Mesodermal cell (in vitro differentiated cells): Measurements from ENCODE around the gene KLHL9.

ENCODE experiments used
- H3K27ac ChIP-seq: 2 replicates; pipeline ENCODE4 v1.7.0; 2013; ENCODE audit warnings: mild to moderate bottlenecking, low read depth, low read length, moderate library complexity; ENCODE audit not compliant: severe bottlenecking
- H3K36me3 ChIP-seq: 2 replicates; pipeline ENCODE4 v1.7.1; 2013; ENCODE audit warnings: mild to moderate bottlenecking, low read length, moderate library complexity; ENCODE audit not compliant: control insufficient read depth, insufficient read depth
- H3K4me1 ChIP-seq: one replicate; pipeline ENCODE4 v1.7.1; 2013; ENCODE audit warnings: mild to moderate bottlenecking, low read length; ENCODE audit not compliant: insufficient read depth, control insufficient read depth, poor library complexity, severe bottlenecking
- H3K4me3 ChIP-seq: 2 replicates; pipeline ENCODE4 v1.7.0; 2013; ENCODE audit warnings: low read length, control low read depth, mild to moderate bottlenecking; ENCODE audit not compliant: insufficient read depth, poor library complexity, severe bottlenecking; ENCODE audit errors: extremely low read depth
- H3K9me3 ChIP-seq: 2 replicates; pipeline ENCODE4 v1.7.1; 2013; ENCODE audit warnings: mild to moderate bottlenecking, low read length, moderate library complexity; ENCODE audit not compliant: control insufficient read depth
- WGBS, 2 experiments: methylation state at CpG; one replicate each; pipeline ENCODE4 v1.1.5; 2013; ENCODE audit warnings: missing lambda C conversion rate in 2 of 2; ENCODE audit not compliant: insufficient coverage in 2 of 2; 5-methylcytosine and 5-hydroxymethylcytosine counted together

Gene KLHL9

DNA sequence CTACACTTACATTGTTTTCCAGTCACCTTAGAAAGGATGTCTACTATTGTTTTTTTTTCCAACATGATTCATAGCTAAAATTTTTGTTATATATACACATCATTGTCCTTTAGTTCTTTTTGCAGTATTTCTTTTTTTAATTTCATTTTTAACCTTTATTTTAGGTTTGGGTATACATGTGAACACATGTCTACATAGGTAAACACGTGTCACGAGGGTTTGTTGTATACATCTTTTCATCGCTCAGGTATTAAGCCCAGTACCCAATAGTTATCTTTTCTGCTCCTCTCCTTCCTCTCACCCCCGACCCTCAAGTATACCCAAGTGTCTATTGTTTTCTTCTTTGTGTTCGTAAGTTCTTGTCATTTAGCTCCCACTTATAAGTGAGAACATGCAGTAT is 49.1 kb downstream of the KLHL9 start:
- Histone ChIP-seq H3K4me1 (no peaks in the 10 kb centered on the region), H3K4me3 (no peak overlapping the region), H3K36me3 (no peaks in the 10 kb centered on the region), H3K9me3 (no peaks in the 10 kb centered on the region), H3K27ac (no peak overlapping the region)
- 82% methylated on average over 3 of the region's 5 CpGs for WGBS, 2 experiments

DNA sequence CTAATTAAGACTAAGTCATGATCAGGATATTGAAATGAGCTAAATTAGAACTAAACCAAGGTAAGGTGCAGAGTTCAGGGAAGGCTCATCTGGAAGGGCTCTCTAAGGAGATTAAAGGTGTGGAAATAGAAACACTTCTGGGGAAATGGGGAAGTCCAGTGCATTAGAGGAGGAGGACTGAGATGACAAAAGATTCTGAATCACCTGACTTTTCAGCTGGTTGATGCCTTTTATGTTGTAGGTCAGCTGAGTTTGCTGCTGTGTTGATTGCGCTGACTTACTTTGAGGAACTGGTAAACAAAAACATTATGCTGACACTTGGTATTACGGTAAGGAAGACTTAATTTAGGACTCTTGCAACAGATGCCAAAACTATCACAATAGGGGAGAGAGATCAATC is 53.9 kb downstream of the KLHL9 start:
- 90% methylated on average over 2 of the region's 2 CpGs; no CpG with 5 or more reads in 1 of the 2 experiments for WGBS, 2 experiments
- H3K27ac ChIP-seq, result no peak overlapping the region
- no peaks in the 10 kb centered on the region for H3K36me3 ChIP-seq
- no peaks in the 10 kb centered on the region for H3K4me1 ChIP-seq
- no peak overlapping the region for H3K4me3 ChIP-seq
- H3K9me3 ChIP-seq, result no peaks in the 10 kb centered on the region
